Measurements from ENCODE around the gene PSME2. TPM values are rescaled to one million over a fixed set of nuclear protein-coding genes. Genes with fewer than 3 reads are reported as not detected.
A peak's percentile ranks its signal among the peaks of the same experiment; 100 is the strongest.

PSME2 gene
- total RNA-seq, 1 experiment from 2014 or later, result 153 TPM

DNA sequence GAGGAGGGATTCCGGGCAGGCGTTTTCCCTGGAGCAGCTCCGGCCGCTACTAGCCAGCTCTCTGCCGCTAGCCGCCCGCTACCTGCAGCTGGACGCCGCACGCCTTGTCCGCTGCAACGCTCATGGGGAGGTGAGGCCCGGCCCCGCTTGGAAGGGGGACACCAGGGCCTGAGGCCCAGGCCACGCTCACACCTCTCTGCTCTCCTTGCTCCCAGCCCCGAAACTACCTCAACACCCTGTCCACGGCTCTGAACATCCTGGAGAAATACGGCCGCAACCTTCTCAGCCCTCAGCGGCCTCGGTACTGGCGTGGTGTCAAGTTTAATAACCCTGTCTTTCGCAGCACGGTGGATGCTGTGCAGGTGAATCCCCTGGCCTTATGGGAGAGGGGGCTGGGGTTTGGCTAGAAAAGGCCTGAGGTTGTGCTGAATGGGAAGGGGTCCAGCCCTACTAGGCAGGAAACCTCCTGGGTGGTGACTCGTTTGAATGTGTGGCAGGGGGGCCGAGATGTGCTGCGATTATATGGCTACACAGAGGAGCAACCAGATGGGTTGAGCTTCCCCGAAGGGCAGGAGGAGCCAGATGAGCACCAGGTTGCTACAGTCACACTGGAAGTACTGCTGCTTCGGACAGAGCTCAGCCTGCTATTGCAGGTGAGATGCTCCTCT, 1.5 kb upstream of the PSME2 start:
- TF ChIP-seq, protein P1, sequence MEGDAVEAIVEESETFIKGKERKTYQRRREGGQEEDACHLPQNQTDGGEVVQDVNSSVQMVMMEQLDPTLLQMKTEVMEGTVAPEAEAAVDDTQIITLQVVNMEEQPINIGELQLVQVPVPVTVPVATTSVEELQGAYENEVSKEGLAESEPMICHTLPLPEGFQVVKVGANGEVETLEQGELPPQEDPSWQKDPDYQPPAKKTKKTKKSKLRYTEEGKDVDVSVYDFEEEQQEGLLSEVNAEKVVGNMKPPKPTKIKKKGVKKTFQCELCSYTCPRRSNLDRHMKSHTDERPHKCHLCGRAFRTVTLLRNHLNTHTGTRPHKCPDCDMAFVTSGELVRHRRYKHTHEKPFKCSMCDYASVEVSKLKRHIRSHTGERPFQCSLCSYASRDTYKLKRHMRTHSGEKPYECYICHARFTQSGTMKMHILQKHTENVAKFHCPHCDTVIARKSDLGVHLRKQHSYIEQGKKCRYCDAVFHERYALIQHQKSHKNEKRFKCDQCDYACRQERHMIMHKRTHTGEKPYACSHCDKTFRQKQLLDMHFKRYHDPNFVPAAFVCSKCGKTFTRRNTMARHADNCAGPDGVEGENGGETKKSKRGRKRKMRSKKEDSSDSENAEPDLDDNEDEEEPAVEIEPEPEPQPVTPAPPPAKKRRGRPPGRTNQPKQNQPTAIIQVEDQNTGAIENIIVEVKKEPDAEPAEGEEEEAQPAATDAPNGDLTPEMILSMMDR (conservative IDR thresholded peaks at IDR 0.05), result no peak
- no peak for TF ChIP-seq EZH2 (IDR thresholded peaks at IDR 0.05; ENCODE audit: low read depth)
- peak overlapping the region; percentile 63 for H3K4me3 ChIP-seq
- no peak for DNase-seq
- H2AFZ ChIP-seq, result peak overlapping the region; percentile 77; the same call in 1 of the 2 replicates
- no peaks in the 10 kb centered on the region; the same call in 1 of the 2 replicates for H3K36me3 ChIP-seq (ENCODE audit: low read depth)
- TSS peak; percentile 50 for BruUV-seq (replicated peaks)
- H3K79me2 ChIP-seq (ENCODE audit: low read depth), result peaks cover 37% of the 10 kb centered on the region
- no peaks in the 10 kb centered on the region for H3K27me3 ChIP-seq (ENCODE audit: insufficient read depth, low read depth)
- intact Hi-C loops (cut with micrococcal nuclease; ENCODE audit: unreplicated experiment), result loop anchor here (2.0 kb wide), 1 partner anchor 65 kb away; the partner anchor contains the start of gene CHMP4A
- no peaks in the 10 kb centered on the region for H4K20me1 ChIP-seq (ENCODE audit: insufficient read depth)
- H3K4me2 ChIP-seq, result peak overlapping the region; percentile 85
- no peaks in the 10 kb centered on the region for H3K9me3 ChIP-seq (ENCODE audit: insufficient read depth, low read depth)
- H3K27ac ChIP-seq, result no peak overlapping the region
- peaks cover 3% of the 10 kb centered on the region; the same call in 1 of the 2 replicates for H3F3A ChIP-seq (ENCODE audit: insufficient read depth, low read depth)
- H3K4me1 ChIP-seq (replicated peaks; ENCODE audit: insufficient read depth), result peaks cover 15% of the 10 kb centered on the region
- no peaks in the 10 kb centered on the region for H3K9me2 ChIP-seq (ENCODE audit: insufficient read depth)
- ChIA-PET POLR2A (ENCODE audit: unreplicated experiment) (interaction anchor here (1.8 kb wide), 1 partner anchor 33 kb away, joined by 26 read pairs; the partner anchor contains the start of genes DCAF11 and NRL), CTCF (interaction anchor here (1.2 kb wide), 1 partner anchor 39 kb away, joined by 4 read pairs; no protein-coding TSS in a partner anchor)

DNA sequence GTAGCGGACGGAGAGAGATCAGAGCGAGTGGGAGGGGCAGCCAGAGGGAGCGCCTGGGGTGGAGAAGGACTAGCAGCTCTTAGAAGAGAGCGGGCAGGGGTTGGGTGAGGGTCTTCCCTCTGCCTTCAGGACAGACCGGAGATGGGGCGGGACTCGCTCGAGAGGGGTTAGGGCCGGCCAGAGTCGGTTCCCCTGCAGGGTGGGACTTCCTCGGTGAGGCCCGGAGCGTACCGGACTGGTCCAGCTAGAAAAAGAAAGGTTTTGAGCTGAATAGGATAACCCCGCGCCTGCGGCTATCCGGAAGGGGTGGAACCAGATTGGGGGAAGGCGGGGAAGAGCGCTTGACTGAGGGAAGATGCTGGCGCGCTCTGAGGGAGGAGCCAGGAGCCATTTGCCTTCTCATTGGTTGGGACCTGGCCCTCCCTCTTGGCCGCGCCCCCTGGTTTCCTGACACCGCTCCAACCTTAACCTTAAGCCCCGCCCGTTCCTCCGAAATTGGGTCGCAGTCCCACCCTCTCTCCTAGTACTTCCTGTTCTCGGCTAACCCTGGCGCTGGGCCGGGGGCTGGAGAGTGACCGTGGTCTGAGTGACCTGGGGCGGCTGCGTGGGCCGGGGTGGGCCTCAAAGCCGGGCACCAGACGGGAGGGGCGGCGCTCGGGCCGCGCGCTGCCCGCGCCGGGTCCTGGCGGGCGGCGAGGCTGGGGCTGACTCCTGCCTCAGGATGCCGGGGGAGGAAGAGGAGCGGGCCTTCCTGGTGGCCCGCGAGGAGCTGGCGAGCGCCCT, 759 bp upstream of the PSME2 start, which contains the start of gene RNF31:
Gene RNF31, plus strand, starts transcription at position 521 of the 783 bp plus-strand sequence. Its CDS starts 201 bp downstream, at position 722.
- intact Hi-C loops (cut with micrococcal nuclease; ENCODE audit: unreplicated experiment), result loop anchor here (1.0 to 2.0 kb wide), 2 partner anchors 33 to 66 kb away; partner anchors contain the start of genes CHMP4A, DCAF11 and NRL
- CTCF ChIA-PET, result interaction anchor here (0.6 to 1.4 kb wide), 4 partner anchors 14 to 637 kb away, joined by 3 to 4 read pairs (median 4); partner anchors contain the start of genes DCAF11, IRF9 and NRL
- Histone ChIP-seq H2AFZ (peak within 1 kb of the TSS; percentile 79), H3K27ac (peak within 1 kb of the TSS; percentile 29; the same call in 1 of the 2 replicates), H3K4me2 (peak within 1 kb of the TSS; percentile 93), H3K4me3 (peak within 1 kb of the TSS; percentile 63), H4K20me1 (ENCODE audit: insufficient read depth) (no peaks in the 10 kb centered on the region), H3K4me1 (replicated peaks; ENCODE audit: insufficient read depth) (peaks cover 15% of the 10 kb centered on the region), H3K79me2 (ENCODE audit: low read depth) (peaks cover 37% of the 10 kb centered on the region), H3K9me2 (ENCODE audit: insufficient read depth) (no peaks in the 10 kb centered on the region), H3F3A (ENCODE audit: insufficient read depth, low read depth) (peaks cover 4% of the 10 kb centered on the region; the same call in 1 of the 2 replicates), H3K9me3 (ENCODE audit: insufficient read depth, low read depth) (no peaks in the 10 kb centered on the region), H3K27me3 (ENCODE audit: insufficient read depth, low read depth) (no peaks in the 10 kb centered on the region), H3K36me3 (ENCODE audit: low read depth) (no peaks in the 10 kb centered on the region; the same call in 1 of the 2 replicates)
- peak; percentile 90 to 94 for DNase-seq
- no TSS peak for BruUV-seq (replicated peaks)
- TF ChIP-seq, protein P1 (conservative IDR thresholded peaks at IDR 0.05), result no peak
- TF ChIP-seq EZH2 (IDR thresholded peaks at IDR 0.05; ENCODE audit: low read depth), result no peak
- POLR2A ChIA-PET (ENCODE audit: unreplicated experiment), result interaction anchor here (0.5 to 1.8 kb wide), 5 partner anchors 32 to 1027 kb away, joined by 3 to 26 read pairs (median 3); partner anchors contain the start of genes DCAF11 and NRL
